ENCODE results near the gene ULK4. TPM values are rescaled to one million over a fixed set of nuclear protein-coding genes. Genes with fewer than 3 reads are reported as not detected.

ULK4 gene
- polyA plus RNA-seq, 1 donor from 2014 or later: 7.2 TPM

DNA sequence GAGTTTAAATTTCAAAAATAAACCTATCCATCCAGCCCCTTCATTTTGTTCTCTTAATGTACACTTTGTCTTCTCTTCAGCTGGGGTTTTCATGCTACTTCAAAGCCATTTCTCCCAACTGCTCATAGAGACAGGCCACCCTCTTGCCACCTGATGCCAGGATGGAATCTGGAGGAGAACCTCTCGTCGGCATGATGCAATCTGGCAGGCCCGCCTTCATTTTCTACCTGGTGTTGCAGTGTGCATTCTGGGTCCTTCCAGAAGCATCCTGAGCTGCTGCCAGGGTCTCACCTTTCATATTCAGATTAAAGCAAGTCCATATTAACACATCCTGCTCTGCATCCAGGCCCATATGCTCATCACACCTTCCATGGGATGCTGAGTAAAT is 701.8 kb downstream of the ULK4 start:
- Histone ChIP-seq H3K36me3 (ENCODE audit: insufficient read depth, low read length) (no peaks in the 10 kb centered on the region), H4K20me1 (ENCODE audit: insufficient read depth) (no peaks in the 10 kb centered on the region), H3F3A (ENCODE audit: insufficient read depth, low read length, poor library complexity, severe bottlenecking) (no peaks in the 10 kb centered on the region), H3K9ac (ENCODE audit: low read length) (no peak overlapping the region), H3K9me3 (ENCODE audit: low read length) (no peaks in the 10 kb centered on the region), H3K4me2 (ENCODE audit: low read length) (no peak overlapping the region), H3K27me3 (ENCODE audit: insufficient read depth, low read depth, low read length) (no peaks in the 10 kb centered on the region), H3K27ac (ENCODE audit: low read length) (no peak overlapping the region), H2AFZ (ENCODE audit: low read depth, low read length) (no peak overlapping the region), H3K4me3 (ENCODE audit: low read length) (no peak overlapping the region), H3K79me2 (replicated peaks; ENCODE audit: insufficient read depth, low read length) (no peaks in the 10 kb centered on the region), H3K9me2 (ENCODE audit: insufficient read depth, low read length) (no peaks in the 10 kb centered on the region)
- TF ChIP-seq SMC3 (conservative IDR thresholded peaks at IDR 0.05; ENCODE audit: poor library complexity) (no peak), RAD21 (conservative IDR thresholded peaks at IDR 0.05) (no peak), MXI1 (conservative IDR thresholded peaks at IDR 0.05; ENCODE audit: poor library complexity, severe bottlenecking) (no peak), EZH2 (IDR thresholded peaks at IDR 0.05; ENCODE audit: borderline replicate concordance, insufficient read depth, low read length, poor library complexity, severe bottlenecking) (no peak), TAF1 (IDR thresholded peaks at IDR 0.05; ENCODE audit: low read depth) (no peak), POLR2AphosphoS5 (IDR thresholded peaks at IDR 0.05) (no peak), EP300 (conservative IDR thresholded peaks at IDR 0.05; ENCODE audit: poor library complexity, severe bottlenecking) (no peak)
- TF ChIP-seq, protein P1, sequence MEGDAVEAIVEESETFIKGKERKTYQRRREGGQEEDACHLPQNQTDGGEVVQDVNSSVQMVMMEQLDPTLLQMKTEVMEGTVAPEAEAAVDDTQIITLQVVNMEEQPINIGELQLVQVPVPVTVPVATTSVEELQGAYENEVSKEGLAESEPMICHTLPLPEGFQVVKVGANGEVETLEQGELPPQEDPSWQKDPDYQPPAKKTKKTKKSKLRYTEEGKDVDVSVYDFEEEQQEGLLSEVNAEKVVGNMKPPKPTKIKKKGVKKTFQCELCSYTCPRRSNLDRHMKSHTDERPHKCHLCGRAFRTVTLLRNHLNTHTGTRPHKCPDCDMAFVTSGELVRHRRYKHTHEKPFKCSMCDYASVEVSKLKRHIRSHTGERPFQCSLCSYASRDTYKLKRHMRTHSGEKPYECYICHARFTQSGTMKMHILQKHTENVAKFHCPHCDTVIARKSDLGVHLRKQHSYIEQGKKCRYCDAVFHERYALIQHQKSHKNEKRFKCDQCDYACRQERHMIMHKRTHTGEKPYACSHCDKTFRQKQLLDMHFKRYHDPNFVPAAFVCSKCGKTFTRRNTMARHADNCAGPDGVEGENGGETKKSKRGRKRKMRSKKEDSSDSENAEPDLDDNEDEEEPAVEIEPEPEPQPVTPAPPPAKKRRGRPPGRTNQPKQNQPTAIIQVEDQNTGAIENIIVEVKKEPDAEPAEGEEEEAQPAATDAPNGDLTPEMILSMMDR (IDR thresholded peaks at IDR 0.05; ENCODE audit: poor library complexity, severe bottlenecking): no peak
- TF ChIP-seq, protein P2, sequence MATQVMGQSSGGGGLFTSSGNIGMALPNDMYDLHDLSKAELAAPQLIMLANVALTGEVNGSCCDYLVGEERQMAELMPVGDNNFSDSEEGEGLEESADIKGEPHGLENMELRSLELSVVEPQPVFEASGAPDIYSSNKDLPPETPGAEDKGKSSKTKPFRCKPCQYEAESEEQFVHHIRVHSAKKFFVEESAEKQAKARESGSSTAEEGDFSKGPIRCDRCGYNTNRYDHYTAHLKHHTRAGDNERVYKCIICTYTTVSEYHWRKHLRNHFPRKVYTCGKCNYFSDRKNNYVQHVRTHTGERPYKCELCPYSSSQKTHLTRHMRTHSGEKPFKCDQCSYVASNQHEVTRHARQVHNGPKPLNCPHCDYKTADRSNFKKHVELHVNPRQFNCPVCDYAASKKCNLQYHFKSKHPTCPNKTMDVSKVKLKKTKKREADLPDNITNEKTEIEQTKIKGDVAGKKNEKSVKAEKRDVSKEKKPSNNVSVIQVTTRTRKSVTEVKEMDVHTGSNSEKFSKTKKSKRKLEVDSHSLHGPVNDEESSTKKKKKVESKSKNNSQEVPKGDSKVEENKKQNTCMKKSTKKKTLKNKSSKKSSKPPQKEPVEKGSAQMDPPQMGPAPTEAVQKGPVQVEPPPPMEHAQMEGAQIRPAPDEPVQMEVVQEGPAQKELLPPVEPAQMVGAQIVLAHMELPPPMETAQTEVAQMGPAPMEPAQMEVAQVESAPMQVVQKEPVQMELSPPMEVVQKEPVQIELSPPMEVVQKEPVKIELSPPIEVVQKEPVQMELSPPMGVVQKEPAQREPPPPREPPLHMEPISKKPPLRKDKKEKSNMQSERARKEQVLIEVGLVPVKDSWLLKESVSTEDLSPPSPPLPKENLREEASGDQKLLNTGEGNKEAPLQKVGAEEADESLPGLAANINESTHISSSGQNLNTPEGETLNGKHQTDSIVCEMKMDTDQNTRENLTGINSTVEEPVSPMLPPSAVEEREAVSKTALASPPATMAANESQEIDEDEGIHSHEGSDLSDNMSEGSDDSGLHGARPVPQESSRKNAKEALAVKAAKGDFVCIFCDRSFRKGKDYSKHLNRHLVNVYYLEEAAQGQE (IDR thresholded peaks at IDR 0.05; ENCODE audit: borderline replicate concordance): no peak

- no peaks in the 10 kb centered on the region for H3K36me3 ChIP-seq (ENCODE audit: insufficient read depth, low read length)
- H3K9me3 ChIP-seq (ENCODE audit: low read length): no peaks in the 10 kb centered on the region
- no peaks in the 10 kb centered on the region for H3K27me3 ChIP-seq (ENCODE audit: insufficient read depth, low read depth, low read length)
- no peak overlapping the region for H3K9ac ChIP-seq (ENCODE audit: low read length)
- H3K4me3 ChIP-seq (ENCODE audit: low read length): no peak overlapping the region
- H4K20me1 ChIP-seq (ENCODE audit: insufficient read depth): no peaks in the 10 kb centered on the region
- no peak overlapping the region for H3K4me2 ChIP-seq (ENCODE audit: low read length)
- H3K9me2 ChIP-seq (ENCODE audit: insufficient read depth, low read length): no peaks in the 10 kb centered on the region
- H3K79me2 ChIP-seq (replicated peaks; ENCODE audit: insufficient read depth, low read length): no peaks in the 10 kb centered on the region
- no peak overlapping the region for H2AFZ ChIP-seq (ENCODE audit: low read depth, low read length)
- H3F3A ChIP-seq (ENCODE audit: insufficient read depth, low read length, poor library complexity, severe bottlenecking): no peaks in the 10 kb centered on the region
- H3K27ac ChIP-seq (ENCODE audit: low read length): no peak overlapping the region
- no peak for TF ChIP-seq MXI1 (conservative IDR thresholded peaks at IDR 0.05; ENCODE audit: poor library complexity, severe bottlenecking)
- no peak for TF ChIP-seq RAD21 (conservative IDR thresholded peaks at IDR 0.05)
- TF ChIP-seq TAF1 (IDR thresholded peaks at IDR 0.05; ENCODE audit: low read depth): no peak
- no peak for TF ChIP-seq SMC3 (conservative IDR thresholded peaks at IDR 0.05; ENCODE audit: poor library complexity)
- TF ChIP-seq, protein P1 (IDR thresholded peaks at IDR 0.05; ENCODE audit: poor library complexity, severe bottlenecking): no peak
- no peak for TF ChIP-seq EP300 (conservative IDR thresholded peaks at IDR 0.05; ENCODE audit: poor library complexity, severe bottlenecking)
- TF ChIP-seq, protein P2 (IDR thresholded peaks at IDR 0.05; ENCODE audit: borderline replicate concordance): no peak
- no peak for TF ChIP-seq EZH2 (IDR thresholded peaks at IDR 0.05; ENCODE audit: borderline replicate concordance, insufficient read depth, low read length, poor library complexity, severe bottlenecking)
- no peak for TF ChIP-seq POLR2AphosphoS5 (IDR thresholded peaks at IDR 0.05)
Observed at GRCh38 chr3:41259449-41260062, 702.3 kb downstream of the ULK4 start.

All from neural cell (in vitro differentiated cells).